BE2C (cell line): ENCODE results near the gene MXRA7.
"Not testable (repeated sequence)": the region's sequence is repeated elsewhere in the genome, so short reads cannot be mapped to it uniquely, and the experiment has no call there.

Experiments used
- DNase-seq: peaks from one replicate; pipeline ENCODE4 v3.0.0-alpha.2; 2020
- H3K27me3 ChIP-seq: fragments of 250-450 bp; sonication (Bioruptor Pico); 2 replicates; pipeline ENCODE4 v1.5.1; 2020; ENCODE audit warnings: mild to moderate bottlenecking
- H3K36me3 ChIP-seq: fragments of 250-450 bp; sonication (Bioruptor Pico); 2 replicates; pipeline ENCODE4 v1.5.1; 2020; ENCODE audit warnings: mild to moderate bottlenecking
- H3K4me1 ChIP-seq: fragments of 250-450 bp; sonication (Bioruptor Pico); 2 replicates; pipeline ENCODE4 v1.5.1; 2020
- H3K4me3 ChIP-seq: 2 replicates; pipeline ENCODE4 v1.5.1; 2011; ENCODE audit warnings: low read depth, low read length
- H3K9me3 ChIP-seq: fragments of 250-450 bp; sonication (Bioruptor Pico); 2 replicates; pipeline ENCODE4 v1.5.1; 2020
- CTCF ChIP-seq: IDR thresholded peaks from 2 replicates; pipeline ENCODE4 v1.5.1; 2012; ENCODE audit warnings: mild to moderate bottlenecking, low read depth, low read length

MXRA7 gene

GRCh38 chr17:76752006-76752405 is 41.2 kb upstream of the MXRA7 start:
- no peaks in the 10 kb centered on the region for H3K9me3 ChIP-seq
- peaks cover 3% of the 10 kb centered on the region; the same call in 1 of the 2 replicates for H3K4me1 ChIP-seq
- H3K4me3 ChIP-seq: no peak overlapping the region
- no peaks in the 10 kb centered on the region for H3K36me3 ChIP-seq
- TF ChIP-seq CTCF: no peak
- no peak for DNase-seq
- no peaks in the 10 kb centered on the region for H3K27me3 ChIP-seq

GRCh38 chr17:76751416-76751993 is 40.7 kb upstream of the MXRA7 start:
- no peak for TF ChIP-seq CTCF
- Histone ChIP-seq H3K4me1 (peaks cover 3% of the 10 kb centered on the region; the same call in 1 of the 2 replicates), H3K27me3 (no peaks in the 10 kb centered on the region), H3K36me3 (no peaks in the 10 kb centered on the region), H3K4me3 (no peak overlapping the region), H3K9me3 (no peaks in the 10 kb centered on the region)
- no peak for DNase-seq

- DNase-seq: no peak
- peaks cover 3% of the 10 kb centered on the region for H3K36me3 ChIP-seq
- H3K4me1 ChIP-seq: no peaks in the 10 kb centered on the region
- no peak for TF ChIP-seq CTCF
- H3K9me3 ChIP-seq: no peaks in the 10 kb centered on the region
- H3K27me3 ChIP-seq: no peaks in the 10 kb centered on the region
- H3K4me3 ChIP-seq: no peak overlapping the region
Measured at GRCh38 chr17:76748657-76749056, 37.9 kb upstream of the MXRA7 start.

- H3K4me1 ChIP-seq: no peaks in the 10 kb centered on the region
- H3K9me3 ChIP-seq: no peaks in the 10 kb centered on the region
- peaks cover 3% of the 10 kb centered on the region for H3K36me3 ChIP-seq
- H3K4me3 ChIP-seq: no peak overlapping the region
- no peaks in the 10 kb centered on the region for H3K27me3 ChIP-seq
- TF ChIP-seq CTCF: no peak
- DNase-seq: no peak
Measured at GRCh38 chr17:76747716-76748363, 37.1 kb upstream of the MXRA7 start.

- H3K9me3 ChIP-seq, H3K36me3 ChIP-seq, DNase-seq: not testable (repeated sequence)
Measured at GRCh38 chr17:76745785-76746184, 35.0 kb upstream of the MXRA7 start.

GRCh38 chr17:76744747-76745146 is 34.0 kb upstream of the MXRA7 start:
- no peaks in the 10 kb centered on the region for H3K9me3 ChIP-seq
- TF ChIP-seq CTCF: no peak
- H3K36me3 ChIP-seq: peaks cover 3% of the 10 kb centered on the region
- no peaks in the 10 kb centered on the region for H3K27me3 ChIP-seq
- no peak overlapping the region for H3K4me3 ChIP-seq
- H3K4me1 ChIP-seq: no peaks in the 10 kb centered on the region; the same call in 1 of the 2 replicates
- no peak for DNase-seq

More at GRCh38 chr17:76745785-76746184, 35.0 kb upstream of the MXRA7 start:
- H3K4me3 ChIP-seq, H3K27me3 ChIP-seq, H3K4me1 ChIP-seq: not testable (repeated sequence)
